ENCODE data around the gene AGTPBP1.
"Not testable (repeated sequence)": the region's sequence is repeated elsewhere in the genome, so short reads cannot be mapped to it uniquely, and the experiment has no call there.

Gene AGTPBP1

DNA sequence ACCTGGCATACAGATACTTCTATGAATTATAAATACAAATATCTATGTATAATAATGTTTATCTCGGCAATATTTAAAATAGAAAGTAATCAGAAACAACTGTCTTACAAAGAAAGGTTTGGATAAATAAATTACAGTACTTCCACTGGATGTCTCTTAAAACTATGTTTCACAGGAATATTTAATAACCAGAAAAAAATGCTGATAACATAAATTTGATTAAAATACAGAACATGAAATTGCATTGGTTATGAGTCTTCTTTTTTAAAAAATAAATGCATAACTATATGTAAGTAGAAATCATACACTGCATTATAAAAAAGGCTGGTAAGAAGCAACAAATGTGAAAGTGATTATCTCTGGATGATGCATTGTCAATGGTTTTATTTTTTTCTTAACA is 126.0 kb downstream of the AGTPBP1 start:
- no peak for DNase-seq

DNA sequence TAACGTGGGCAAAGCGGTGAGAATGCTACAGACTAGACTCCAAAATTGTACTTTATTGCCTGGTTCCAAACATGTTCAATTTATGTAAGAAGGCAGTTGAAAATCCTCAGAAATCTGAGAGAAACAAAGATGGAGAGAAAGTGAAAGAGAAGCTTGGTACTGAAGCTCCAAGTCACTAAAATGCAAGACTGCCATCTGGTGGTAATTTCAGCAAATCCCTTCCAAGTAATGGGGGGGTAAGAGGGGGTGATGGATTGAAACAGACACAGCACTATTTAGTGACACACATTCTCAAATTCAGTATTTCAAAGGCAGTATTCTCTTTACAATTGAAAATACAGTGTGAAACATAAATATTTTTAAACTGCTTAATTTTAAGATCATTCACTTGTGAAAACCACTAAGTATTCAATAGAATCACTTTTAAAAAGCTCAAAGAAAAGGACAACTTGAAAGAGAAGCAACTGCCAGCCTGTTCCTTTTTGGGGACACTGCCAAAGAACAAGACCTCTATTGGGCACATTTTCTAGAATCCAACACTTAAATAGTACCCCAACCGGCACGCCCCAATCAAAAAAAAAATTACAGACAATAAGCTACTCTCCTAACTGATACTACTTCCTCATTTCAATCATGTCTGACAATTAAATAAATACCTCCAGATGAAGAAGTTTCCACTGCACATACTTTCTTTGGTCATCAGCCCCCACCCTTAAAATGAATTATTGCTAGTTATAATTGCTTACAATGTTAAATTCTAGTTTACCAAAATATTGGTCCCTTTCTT is 131.5 kb downstream of the AGTPBP1 start:
- DNase-seq, result peak; percentile 60 to 67

DNA sequence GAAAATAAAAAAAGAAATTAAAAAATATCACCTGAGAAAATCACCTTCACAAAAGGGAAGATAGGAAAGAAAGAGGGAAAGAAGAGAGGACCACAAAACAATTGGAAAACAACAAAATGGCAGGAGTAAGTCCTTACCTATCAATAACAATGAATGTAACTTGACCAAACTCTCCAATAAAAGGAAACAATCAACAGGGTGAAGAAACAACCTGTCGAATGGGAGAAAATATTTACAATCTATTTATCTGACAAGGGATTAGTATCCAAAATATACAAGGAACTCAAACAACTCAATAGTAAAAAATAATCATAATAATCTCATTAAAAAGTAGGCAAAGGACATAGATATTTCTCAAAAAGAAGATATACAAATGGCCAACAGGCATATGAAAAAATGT is 135.8 kb downstream of the AGTPBP1 start:
- no peak for DNase-seq

- no peak for DNase-seq
Observed at GRCh38 chr9:85603936-85604335, 137.8 kb downstream of the AGTPBP1 start.

DNA sequence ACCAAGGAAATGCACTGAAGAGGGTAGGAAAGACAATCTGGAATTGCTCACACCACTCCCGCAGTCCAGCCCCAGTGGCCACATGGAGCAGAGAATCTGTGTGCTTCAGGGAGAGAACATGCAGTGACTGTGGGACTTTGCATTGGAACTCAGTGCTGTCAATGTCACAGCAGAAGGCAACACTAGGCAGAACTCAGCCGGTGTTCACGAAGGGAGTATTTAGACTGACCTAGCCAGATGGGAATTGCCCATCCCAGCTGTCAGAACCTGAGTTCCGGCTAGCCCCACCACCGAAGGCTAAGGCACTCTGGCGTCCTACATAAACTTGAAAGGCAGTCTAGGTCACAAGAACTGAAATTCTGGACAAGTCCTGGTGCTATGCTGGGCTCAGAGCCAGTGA is 139.0 kb downstream of the AGTPBP1 start:
- no peak for DNase-seq

DNA sequence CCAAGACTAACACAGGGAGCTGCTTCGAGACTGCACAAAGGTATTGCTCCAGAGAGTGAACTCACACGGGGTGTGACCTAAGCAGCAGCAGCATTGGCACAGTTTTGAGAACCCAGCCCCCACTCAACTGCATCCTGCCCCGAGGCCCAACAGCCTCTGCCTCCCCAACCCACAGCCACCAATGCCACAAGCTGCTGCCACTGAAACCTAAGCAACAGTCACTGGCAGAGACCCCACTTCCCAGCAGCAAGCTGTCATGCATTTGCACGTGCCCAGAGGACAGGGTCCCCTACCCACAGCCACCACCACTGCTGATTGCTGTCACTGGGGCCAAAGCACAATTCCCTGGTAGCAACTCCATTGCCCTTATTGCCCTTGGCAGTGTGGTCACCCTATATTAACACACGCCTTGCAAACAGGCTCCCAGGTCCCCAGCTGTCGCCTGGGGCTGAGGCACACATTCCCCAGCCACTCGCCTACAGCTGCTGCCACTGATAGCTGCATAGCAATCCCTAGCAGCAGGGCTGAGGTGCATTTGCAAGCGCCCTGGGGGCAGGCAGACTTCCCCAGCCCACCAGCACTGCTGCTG is 141.0 kb downstream of the AGTPBP1 start:
- DNase-seq, result no peak

DNA sequence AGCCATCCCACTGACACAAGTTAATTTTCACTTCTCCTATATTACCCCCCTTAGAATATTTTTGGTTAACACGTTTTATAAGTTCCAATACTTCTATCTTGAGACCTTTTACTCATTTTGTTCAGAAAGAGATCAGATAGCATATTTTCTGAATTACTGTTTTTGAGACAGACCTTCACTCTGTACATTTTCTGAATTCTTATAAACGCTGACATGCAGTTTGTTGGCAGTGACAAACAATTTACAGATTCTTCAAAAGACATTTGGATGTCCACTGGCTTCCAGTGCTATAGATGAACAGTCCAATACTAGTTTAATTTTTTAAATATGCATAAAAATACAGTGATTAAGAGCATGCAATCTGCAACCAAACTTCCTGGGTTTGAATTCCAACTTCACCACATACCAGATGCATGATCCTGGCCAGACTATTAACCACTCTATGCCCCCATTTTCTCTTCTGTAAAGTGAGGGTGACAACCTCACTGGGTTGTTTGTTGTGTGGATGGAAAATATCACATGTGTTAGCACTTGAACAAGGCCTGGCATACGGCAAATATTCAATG is 142.1 kb downstream of the AGTPBP1 start:
- DNase-seq, result no peak

GRCh38 chr9:85594316-85594715 is 147.4 kb downstream of the AGTPBP1 start:
- DNase-seq, result no peak

DNA sequence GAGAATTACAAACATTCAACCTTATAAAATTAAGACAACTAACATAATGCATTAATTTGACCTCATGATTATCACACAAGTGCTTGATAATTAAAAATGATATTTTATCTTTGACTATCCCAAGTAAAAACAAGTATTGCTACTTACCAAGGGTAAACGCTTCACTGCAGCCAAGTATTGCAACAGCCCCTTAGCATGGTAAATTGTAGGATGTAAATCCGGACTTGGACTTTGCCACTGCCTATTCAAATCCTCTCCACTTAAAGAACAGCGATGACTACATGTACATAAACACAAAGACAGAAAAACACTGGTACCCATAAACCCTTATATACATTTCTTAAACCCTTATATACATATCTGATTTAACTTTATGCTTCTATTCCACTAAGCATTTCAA is 155.1 kb downstream of the AGTPBP1 start:
- no peak for DNase-seq

DNA sequence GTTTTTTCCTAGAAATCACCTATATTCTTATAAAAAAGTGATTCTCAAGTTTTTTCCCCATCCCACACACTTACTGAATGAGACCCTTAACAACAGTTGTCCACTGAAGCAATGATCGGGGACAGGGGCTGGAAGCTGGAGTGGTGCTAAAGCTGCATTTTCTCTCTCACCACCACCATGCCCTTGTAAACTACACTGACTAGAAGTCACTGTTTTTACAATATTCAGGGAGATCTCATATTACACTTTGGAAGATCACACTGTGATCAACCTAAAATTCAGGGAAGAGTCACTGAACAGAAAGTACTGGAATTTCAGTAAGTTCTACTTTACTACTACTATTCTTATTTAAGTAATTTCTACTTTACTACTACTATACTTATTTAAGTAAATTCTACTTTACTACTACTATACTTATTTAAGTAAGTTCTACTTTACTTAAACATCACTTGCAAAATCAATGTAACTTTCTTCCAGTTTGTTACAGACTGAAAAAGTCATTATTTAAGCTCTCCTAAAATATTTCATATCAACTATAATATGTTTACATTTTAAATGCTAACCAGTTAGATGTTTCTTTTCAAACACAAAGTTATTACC is 164.3 kb downstream of the AGTPBP1 start:
- no peak for DNase-seq

DNA sequence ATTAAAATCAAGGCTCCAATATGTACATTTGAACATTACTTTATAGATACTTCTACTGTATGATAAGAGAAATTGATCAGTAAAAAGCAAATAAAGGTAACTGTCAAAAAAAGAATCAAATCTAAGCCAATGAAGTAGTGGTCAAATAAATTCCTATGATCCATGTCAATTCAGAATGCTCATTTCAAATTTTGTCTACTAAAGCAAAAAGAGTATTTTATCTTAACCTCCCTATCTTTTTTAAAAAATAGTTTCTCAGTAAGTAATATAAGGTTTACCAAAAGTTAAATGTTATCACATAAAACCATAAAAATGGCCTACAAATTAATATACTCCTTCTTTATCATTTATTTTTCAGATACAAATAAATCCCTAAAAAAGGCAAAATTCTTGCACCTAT is 165.9 kb downstream of the AGTPBP1 start:
- DNase-seq, result no peak

- DNase-seq, result not testable (repeated sequence)
Observed at GRCh38 chr9:85573546-85573945, 168.2 kb downstream of the AGTPBP1 start.

GRCh38 chr9:85572917-85573316 is 168.8 kb downstream of the AGTPBP1 start:
- DNase-seq, result not testable (repeated sequence)

DNA sequence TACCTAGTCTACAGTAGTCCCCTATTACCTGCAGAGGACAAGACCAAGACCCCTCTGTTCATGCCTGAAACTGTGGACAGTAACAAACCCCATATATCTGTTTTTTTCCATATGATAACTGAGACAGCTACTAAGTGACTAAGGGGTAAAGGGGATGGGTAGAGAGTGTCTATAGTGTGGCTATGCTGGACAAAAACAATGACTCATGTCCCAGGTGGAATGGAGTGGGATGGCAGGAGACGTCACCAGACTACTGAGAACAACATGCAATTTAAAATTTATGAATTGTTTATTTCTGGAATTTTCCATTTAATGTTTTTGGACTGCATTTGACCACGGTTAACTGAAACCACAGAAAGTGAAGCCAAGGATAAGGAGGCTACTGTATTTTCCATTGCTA is 171.8 kb downstream of the AGTPBP1 start:
- DNase-seq, result no peak

DNA sequence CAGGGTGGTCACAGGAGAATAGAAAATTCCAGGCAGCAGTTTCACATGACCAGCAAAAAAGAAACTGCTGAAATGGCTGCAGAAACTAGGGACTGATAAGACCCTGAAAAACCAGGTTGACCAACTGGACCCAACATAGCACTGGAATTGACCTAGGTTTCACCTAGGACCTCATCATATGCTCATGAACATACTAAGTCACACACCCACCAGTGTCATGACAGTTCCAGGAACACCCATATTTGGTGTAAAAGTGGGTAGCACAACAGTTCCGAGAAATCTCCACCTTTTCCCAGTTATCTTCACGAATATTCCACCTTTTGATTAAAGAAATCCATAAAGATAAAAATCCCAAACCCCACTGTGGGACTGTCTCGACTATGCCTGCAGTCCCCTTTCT is 182.2 kb downstream of the AGTPBP1 start:
- no peak for DNase-seq

- DNase-seq, result no peak
Observed at GRCh38 chr9:85554349-85554748, 187.4 kb downstream of the AGTPBP1 start.

GRCh38 chr9:85553475-85553874 is 188.3 kb downstream of the AGTPBP1 start:
- DNase-seq, result no peak

DNA sequence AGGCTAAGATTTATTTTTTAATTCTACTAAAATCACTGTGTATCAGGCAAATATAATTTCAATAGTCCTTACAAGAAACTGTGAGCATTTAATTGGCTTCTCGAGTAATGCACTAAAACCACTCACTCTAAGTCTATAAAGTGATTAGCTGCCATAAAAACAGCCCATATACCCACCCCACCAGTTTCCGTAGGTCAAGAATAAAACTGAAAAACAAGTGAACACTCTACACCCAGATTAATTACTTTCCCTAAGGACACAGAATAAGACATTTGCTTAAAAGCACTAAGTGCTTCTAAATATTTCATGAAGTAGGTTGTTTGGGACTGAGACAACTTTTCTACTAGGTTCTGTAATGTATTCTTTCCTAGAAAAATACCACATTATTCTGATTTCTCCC is 194.2 kb downstream of the AGTPBP1 start:
- DNase-seq, result no peak

DNA sequence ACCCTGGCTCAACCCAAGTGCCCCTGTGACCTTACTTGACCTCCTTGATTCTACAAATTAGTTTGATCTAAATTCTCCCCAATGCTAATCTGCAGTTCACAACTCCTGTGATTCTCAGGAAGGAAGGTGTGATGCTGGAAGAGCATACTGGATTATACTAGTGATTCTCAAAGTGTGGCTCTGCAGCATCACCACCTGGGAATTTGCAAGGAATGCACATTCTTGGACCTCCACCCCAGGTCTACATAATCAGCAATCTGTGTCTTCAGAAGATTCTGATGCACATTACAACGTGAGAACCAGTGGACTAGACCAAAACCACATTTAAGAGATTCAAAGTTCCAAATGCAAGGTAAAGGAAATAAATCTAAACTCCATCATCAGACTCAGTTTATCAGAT is 198.6 kb downstream of the AGTPBP1 start:
- no peak for DNase-seq

- DNase-seq, result no peak
Observed at GRCh38 chr9:85541876-85542275, 199.9 kb downstream of the AGTPBP1 start.

DNA sequence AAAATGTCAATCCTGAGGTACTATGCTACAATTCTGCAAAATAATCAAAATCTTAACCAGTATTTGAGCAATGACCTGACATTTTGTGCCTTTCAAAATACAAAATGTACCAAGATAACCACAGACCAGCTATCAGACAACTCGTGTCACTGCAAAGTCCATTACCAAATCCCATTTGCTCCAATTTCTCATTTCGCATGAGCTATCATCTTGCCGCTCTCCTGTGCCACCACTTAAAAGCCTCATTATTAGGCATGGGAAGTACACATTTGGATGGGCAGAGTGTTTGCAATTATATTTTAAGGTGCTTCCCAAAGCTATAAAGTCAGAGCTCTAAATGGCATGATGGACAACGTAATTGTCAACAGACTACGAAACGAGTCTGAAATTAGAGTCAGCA is 205.2 kb downstream of the AGTPBP1 start:
- no peak for DNase-seq

GRCh38 chr9:85536076-85536475 is 205.7 kb downstream of the AGTPBP1 start:
- no peak for DNase-seq

DNA sequence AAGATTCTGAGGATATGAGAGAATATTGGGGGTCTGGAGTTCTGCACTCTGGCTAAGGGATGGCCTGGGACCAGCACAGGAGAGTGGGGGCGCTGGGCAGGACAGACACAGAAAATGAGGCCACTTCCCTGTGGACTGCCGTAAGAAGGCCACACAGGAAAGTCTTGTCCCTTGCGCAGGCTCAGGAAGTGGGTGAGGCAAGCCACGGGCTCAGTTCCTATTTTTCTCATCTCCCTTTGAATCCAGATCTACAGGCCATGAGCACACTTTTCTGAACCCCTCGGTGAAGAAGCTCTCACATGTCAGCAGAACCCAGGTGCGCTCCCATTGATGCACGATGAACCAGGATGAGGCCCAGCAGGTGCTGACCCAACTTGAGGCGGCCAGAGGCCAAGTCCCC is 207.4 kb downstream of the AGTPBP1 start:
- DNase-seq, result peak; percentile 33 to 39

DNA sequence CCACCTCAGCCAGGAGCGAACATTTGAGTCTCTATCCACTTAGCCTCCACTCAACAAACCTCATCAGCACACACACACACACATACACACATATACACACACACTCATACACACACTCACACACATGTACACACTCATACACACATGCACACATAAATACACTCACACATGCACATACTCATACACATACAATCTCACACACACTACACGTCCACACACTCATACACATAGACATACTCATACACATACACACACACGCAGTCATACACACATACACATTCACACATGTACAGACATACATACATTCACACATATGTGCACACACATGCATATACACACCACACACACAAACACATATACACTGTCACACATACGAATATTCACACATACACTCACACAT is 208.2 kb downstream of the AGTPBP1 start:
- DNase-seq, result no peak

Measured in AML-193 (cell line).